ENCODE results near the gene CCDC30. TPM values are rescaled to one million over a fixed set of nuclear protein-coding genes. Genes with fewer than 3 reads are reported as not detected.
"Not testable (repeated sequence)": the region's sequence is repeated elsewhere in the genome, so short reads cannot be mapped to it uniquely, and the experiment has no call there.

The CCDC30 gene
- total RNA-seq, 1 donor from 2014 or later: 1.2 TPM

DNA sequence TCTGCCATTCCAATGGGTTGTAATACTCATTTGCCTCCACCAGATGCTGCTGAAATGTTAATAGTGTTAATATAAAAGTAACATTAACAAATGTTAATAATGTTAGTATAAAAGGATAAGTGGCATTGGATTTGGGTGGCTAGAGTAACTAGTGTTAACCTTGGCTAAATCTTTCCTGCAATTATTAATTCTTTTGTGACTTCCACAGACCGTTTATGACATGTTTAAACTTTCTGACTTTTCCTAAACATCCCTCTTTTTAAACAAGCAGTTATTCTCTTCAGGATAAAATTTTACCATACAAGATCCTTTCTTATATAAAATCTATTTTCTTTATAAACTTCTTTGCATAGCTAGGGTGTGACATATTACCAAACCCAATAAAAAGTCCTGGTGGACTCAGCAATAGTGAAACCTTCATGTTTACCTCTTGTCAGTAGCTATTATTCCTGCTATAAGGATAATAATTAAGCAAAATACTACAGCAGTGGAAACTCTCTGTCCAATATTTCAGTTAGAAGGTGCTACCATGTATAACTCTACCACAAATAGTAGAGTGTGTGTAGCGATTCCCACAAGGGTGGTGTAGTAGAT is 41.5 kb downstream of the CCDC30 start:
- intact Hi-C loops (cut with micrococcal nuclease): no loop called here
- no peak for ATAC-seq
- DNase-seq: no peak

DNA sequence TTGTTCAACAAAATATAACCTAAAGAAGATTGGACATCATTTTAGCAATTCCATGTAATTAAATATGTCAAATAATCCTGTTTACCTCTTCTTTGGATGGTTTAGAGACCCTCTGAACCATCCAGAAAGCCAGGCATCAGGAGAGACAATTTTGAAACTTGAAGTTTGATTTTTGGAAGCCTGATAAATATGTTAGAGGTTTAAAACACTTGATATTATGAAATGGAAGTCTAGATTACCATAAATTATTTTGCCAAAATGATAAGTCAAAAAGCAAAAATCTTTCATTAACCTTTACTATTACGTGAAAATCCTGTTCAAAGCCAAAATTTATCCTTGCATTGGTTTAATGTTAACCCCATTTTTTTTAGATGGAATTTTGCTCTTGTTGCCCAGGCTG is 43.5 kb downstream of the CCDC30 start:
- ATAC-seq (no peak), DNase-seq (no peak)
- intact Hi-C loops (cut with micrococcal nuclease): no loop called here

DNA sequence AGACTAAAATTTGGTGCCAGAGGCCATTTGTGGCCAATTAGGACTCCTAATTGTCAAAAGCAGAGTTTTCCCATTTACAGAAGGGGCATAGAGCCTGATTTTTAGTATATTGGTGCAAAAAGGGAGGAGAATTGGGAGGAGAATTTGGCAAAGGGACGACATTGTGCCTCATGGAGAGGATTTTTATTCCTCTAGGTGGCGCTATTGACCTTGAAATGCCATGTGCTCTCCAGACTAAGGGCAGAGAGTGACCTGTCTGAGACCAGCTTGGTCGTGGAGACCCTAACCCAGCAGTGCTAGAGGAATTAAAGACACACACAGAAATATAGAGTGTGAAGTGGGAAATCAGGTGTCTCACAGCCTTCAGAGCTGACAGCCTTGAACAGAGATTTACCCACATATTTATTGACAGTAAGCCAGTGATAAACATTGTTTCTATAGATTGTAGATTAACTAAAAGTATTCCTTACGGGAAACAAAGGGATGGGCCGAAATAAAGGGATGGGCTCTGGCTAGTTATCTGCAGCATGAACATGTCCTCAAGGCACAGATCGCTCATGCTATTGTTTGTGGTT is 48.6 kb downstream of the CCDC30 start:
- intact Hi-C loops (cut with micrococcal nuclease); DNase-seq; ATAC-seq: not testable (repeated sequence)

DNA sequence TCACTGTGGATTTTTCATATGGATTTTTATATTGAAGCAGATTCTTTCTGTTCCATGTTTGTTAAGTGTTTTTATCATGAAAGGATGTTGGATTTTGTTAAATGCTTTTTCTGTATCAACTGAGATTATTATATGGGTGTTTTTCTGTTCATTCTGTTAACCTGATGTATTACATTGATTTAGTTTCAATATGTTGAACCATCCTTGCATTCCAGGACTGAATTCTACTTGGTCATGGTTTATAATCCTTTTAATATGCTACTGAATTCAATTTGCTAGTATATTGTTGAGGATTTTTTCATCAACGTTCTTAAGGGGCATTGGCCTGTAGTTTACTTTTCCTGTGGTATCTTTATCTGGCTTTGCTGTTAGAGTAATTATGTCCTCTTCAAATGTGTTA is 55.8 kb downstream of the CCDC30 start:
- no peak for ATAC-seq
- no peak for DNase-seq
- intact Hi-C loops (cut with micrococcal nuclease): no loop called here

DNA sequence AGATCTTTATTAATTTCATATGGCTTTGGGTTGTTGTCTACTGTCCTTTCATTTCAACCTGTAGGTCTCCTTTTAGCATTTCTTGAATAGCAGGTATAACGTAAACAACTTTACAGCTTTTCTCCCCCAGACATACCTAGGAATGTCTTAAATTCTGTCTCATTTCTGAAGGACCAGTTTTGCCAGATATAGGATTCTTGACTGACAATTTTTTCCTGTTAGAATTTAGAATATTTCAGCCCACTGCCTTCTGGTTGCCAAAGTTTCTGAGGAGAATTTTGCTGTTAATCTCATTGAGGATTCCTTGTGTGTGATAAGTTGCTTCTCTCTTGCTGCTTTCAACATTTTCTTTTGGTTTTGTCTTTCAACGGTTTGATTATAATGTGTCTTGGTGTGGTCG is 60.1 kb downstream of the CCDC30 start:
- ATAC-seq (no peak), DNase-seq (no peak)
- intact Hi-C loops (cut with micrococcal nuclease): no loop called here

DNA sequence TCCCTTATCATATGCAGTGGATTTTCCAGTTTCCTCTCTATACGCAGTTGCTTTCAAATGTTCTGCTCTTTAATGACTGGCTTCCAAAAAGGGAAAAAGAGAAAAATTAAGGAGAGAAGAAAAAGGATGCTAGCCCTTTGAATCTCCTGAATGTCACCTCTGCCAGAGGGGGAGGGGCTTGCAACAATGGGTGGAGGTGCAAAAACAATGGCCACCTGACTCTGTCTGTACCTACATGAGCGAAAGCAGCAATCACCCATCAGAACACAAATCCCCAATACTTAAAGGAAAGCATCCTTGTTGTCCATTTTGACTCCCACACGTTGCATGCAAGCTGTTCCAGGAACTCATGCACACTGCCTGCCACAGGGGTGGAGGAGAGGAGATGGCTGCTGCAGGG is 61.2 kb downstream of the CCDC30 start:
- no peak for ATAC-seq
- intact Hi-C loops (cut with micrococcal nuclease): no loop called here
- DNase-seq: no peak

DNA sequence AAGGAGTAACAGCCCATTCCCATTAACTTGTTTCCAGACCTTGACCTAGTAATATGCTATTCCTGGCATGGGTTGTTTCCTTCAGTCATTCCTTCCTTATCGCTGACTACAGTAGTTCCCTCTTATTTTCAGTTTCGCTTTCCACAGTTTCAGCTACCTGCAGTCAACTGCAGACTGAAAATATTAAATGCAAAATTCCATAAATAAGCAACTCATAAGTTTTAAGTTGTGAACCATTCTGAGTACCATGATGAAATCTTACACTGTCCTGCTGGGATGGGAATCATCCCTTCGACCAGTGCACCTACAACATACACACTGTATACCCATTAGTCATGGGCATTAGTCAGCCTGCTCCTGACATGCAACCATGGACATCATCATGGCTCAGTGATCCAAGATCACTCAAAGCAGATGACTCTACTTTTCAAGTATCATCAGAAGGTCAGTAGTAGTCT is 66.7 kb downstream of the CCDC30 start:
- DNase-seq: no peak
- intact Hi-C loops (cut with micrococcal nuclease): no loop called here
- ATAC-seq: no peak

DNA sequence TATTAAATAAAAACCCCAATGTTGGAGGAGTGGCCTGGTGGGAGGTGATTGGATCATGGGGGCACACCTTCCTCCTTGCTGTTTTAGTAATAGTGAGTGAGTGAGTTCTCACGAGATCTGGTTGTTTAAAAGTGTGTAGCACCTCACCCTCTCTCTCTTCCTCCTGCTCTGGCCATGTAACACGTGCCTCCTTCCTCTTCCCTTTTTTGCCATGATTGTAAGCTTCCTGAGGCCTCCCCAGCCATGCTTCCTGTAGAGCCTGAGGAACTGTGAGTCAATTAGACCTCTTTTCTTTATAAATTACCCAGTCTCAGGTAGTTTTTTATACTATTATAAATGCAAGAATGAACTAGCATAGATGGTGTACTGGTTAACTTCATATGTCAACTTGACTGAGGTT is 68.0 kb downstream of the CCDC30 start:
- intact Hi-C loops (cut with micrococcal nuclease): no loop called here
- DNase-seq (no peak), ATAC-seq (no peak)

DNA sequence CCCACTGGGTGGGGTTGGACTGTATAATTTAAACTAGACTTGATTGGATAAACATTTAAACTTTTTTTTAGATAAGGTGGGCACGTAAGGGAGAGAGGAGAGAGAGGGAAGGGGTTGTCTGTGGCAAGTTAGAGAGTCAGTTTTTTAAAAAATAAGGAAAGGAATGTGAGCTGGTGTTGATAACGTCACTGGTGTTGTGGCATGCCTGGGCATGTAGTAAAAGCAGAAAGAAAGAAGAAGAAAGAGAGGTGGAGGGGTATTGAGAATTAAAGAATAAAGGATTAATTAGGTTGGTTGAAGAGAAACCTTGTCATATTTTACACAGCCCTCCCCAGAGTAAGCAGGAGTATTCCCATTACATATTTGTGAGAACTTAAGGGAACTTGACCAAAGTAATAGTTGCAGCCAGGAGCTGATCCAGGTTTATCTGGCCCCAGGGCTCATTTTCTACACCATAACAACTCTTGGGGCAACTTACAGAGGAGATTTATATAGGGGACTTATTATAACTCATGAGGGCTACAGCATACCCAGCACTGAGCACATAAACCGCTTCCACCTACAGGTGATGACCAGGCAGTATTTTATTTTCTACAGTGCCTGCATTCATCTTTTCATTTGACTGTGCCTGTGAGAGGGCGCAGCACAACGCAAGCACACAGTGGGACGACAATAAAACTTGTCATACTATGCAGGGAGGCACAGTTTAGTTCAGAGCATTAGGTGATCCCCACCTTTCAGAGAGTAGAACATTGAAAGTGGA is 70.2 kb downstream of the CCDC30 start:
- ATAC-seq: no peak
- no peak for DNase-seq
- intact Hi-C loops (cut with micrococcal nuclease): no loop called here

DNA sequence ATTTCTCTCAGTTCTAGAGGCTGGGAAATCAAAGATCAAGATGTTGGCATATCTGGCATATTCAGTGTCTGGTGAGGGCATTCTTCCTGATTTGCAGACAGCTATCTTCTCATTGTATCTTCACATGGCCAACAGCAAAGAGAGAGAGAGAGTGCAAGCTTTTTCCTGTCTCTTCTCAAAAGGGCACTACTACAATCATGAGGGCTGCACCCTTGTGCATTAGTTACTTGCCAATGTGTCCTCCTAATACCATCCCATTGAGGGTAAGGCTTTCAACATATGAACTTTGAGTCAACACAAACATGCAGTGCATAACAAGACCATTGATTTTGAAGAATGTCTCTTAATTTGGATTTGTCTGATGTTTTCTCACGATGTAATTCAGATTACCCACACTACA is 78.0 kb downstream of the CCDC30 start:
- intact Hi-C loops (cut with micrococcal nuclease): no loop called here
- ATAC-seq: no peak

DNA sequence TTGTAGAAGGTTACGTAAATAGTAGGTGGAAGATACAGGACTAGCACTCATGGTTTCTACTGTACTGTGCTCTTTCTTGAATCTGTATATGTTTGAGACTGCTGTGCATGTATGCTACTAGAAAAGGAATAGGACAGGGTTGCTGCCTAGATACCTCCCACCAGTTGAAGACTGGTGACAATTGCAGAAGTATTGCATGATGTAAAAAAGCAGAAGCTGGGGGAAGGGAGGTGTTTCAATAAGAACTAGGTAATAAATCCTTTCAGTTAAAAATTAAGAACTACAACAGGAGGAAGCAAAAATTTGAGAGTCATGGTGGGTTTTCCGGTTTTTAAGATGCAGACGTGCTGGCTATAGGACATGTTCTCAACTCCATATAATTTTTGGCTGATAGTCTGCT is 88.1 kb downstream of the CCDC30 start:
- ATAC-seq: no peak
- intact Hi-C loops (cut with micrococcal nuclease): no loop called here
- no peak for DNase-seq

More for the DNA sequence above, 78.0 kb downstream of the CCDC30 start:
- no peak for DNase-seq

DNA sequence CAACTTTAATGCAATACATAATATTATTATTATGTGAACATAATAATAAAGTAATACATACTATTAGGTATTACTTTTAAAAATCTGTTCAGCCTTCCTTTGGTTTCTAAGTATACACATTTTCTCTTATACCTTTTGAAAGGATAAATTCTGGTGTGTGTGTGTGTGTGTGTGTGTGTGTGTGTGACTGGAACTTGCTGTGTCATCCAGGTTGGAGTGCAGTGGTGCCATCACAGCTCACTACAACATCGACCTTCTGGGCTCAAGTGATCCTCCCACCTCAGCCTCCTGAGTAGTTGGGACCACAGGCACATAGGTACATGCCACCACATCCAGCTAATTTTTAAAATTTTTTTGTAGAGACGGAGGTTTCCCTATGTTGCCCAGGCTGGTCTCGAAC is 88.5 kb downstream of the CCDC30 start:
- intact Hi-C loops (cut with micrococcal nuclease): no loop called here
- ATAC-seq: no peak
- no peak for DNase-seq

DNA sequence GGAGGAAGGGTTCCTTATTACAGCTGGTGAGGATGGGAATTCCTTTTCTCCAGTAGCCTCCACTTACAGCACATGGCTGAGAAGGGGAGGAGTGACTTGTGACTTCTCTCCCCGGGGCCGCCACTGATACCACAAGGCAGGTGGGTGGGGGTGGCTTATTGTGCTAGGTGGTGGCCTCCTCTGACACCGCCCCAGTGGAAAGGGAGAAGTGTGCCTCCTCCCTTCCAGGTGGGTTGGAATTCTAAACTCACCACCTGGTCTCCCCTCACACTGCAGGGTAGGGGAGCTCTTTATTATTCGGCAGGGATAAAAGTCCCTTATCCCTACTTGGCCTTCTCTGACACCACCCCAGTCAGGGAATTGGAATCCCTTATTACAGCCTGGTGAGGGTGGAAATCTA is 89.5 kb downstream of the CCDC30 start:
- intact Hi-C loops (cut with micrococcal nuclease): no loop called here
- DNase-seq: no peak
- no peak for ATAC-seq

DNA sequence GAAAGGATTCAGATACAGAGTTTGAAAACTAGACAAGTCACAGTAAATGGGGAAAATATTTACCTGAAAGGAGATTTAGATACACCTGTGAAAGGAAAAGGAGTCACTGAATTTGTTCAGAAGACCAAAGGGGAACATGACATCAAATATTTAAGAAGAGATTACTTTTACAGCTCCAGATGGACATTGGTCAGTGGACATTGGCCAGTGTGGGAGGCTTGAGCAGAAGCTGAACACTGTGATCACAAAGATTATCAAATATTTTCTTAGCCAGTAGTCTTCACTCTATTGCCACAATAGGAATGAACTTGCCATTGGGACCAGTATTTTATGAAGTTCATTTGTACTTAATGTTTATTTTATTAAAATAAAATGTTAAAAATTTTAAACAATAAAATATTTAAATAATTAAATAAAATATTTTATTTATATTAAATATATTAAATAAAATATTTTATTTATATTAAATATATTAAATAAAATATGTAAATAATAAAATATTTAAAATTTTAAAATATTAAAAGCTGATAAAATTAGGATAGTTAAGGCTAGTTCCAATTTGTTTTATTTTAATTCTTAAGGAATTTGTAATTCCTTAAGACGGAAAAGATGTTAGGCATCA is 94.3 kb downstream of the CCDC30 start:
- ATAC-seq (no peak), DNase-seq (no peak)
- intact Hi-C loops (cut with micrococcal nuclease): no loop called here

DNA sequence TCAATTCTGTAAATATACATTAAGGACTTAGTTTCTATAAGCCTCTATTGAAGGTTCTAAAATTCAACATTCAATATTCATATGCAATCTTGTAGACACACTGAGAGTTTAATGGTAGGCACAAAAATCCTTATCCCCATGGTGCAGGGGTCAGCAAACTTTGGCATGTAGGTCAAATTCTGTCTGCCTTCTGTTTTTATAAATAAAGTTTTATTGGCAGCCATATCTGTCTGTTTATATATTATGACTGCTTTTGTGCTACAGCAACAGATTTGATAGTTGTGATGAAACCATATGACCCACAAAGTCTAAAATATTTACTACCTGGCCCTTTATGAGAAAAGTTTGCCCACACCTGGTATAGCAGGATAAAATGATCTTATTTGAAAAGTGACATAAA is 104.0 kb downstream of the CCDC30 start:
- ATAC-seq (no peak), DNase-seq (no peak)
- intact Hi-C loops (cut with micrococcal nuclease): no loop called here

DNA sequence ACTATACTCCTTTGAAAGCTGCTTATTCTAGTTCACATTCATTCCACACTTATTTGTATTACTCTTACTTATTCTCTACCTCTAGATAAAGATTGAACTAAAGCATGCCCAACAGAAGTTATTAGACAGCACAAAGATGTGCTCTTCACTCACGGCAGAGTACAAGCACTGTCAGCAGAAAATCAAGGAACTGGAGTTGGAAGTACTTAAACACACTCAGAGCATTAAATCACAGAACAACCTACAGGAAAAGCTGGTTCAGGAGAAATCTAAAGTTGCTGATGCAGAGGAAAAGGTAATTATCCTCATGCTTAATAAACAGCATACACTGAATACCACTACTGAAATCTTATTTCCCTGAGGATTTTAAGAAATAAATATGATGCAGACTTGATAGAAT is 113.8 kb downstream of the CCDC30 start:
- intact Hi-C loops (cut with micrococcal nuclease): loop anchor here (10.0 kb wide), 1 partner anchor 168 kb away; the partner anchor contains the start of gene CLDN19
- no peak for DNase-seq
- no peak for ATAC-seq

DNA sequence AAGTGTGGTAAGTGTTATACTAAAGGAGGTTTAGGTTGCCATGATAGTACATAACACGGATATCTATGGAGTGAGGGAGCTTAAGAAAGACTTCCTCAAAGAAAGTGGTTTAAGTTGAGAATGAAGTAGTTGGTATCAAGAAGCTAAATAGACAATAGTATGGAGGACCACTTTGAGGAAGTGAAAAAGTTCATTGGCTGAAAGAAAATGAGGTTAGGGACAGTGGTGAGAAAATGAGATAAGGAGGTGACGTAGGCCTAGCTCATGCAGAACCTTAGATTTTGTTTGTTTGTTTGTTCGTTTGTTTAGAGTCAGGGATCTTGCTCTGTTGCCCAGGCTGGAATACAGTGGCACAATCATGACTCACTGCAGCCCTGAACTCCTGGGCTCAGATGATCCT is 122.9 kb downstream of the CCDC30 start:
- no peak for DNase-seq
- no peak for ATAC-seq
- intact Hi-C loops (cut with micrococcal nuclease): no loop called here

DNA sequence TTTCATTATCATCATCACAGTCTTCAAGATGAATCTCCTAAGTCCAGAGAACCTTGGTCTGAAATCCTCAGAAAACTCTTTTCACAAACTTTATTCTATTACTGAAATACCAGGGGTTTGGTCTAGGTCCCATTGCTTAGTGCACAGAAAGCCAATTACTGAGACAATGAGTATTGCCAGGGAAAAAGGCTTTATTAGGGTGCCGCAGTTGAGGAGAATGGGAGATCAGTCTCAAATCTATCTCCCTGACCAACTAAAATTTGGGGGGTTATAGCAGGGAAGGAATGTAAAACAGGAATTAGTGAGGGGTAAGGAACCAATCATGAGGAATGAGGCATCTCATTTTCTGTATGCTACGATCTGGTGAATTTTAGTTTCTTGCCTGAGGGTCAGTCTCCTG is 124.7 kb downstream of the CCDC30 start:
- DNase-seq: no peak
- intact Hi-C loops (cut with micrococcal nuclease): no loop called here

DNA sequence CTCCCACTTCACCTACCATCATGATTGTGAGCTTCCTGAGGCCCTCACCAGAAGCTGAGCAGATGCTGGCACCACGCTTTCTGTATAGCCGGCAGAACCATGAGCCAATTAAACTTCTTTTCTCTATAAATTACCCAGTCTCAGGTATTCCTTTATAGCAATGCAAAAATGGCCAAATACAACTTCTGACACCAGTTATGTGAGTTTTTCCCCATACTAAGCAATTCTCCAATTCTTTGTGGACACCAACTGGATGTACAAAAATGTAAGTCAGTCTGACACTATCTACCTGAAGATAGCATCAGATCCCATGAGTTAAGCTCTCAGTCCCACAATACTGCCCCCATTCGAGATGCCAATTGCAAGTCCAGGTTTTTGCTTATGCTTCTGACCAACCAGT is 129.7 kb downstream of the CCDC30 start:
- intact Hi-C loops (cut with micrococcal nuclease): no loop called here
- ATAC-seq: no peak

More for the DNA sequence above, 124.7 kb downstream of the CCDC30 start:
- no peak for ATAC-seq

DNA sequence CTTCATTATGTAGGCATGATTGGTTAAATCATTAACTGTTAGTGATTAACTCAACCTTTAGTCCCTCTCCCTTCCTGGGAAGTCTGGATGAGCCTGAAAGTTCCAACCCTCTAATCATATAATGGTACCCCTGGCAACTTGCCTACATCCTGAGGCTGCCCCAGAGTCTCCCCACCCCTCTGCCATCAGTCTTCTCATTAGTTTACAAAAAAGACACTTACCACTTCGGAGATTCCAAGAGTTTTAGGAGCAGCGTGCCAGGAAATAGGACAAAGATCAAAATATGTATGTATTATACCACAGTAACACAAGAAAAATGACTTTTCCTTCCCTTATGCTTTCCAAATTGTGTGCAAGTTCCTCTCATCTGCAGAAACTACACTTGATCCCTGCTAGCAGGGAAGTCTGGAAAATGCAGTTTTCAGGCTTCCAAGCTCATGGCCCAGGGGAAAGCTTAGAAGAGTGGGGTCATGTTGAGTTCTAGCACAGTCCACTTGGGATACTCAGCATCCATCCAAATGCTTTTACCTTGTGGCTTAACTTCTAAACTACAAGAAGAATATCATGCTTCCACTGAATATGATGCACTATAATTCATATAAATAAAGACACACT is 130.5 kb downstream of the CCDC30 start:
- intact Hi-C loops (cut with micrococcal nuclease): no loop called here
- no peak for ATAC-seq
- no peak for DNase-seq

More for the DNA sequence above, 129.7 kb downstream of the CCDC30 start:
- DNase-seq: no peak

Data from left ventricle myocardium superior (tissue), 1 donor.